IMR-90 (cell line): ENCODE data around the gene CENPN. TPM values are rescaled to one million over a fixed set of nuclear protein-coding genes. Genes with fewer than 3 reads are reported as not detected.

ENCODE experiments used
- ATAC-seq: fragments of 200-7000 bp; cut with Tn5 transposase; 2 replicates; pipeline ENCODE4 v1.9.1; 2020; ENCODE audit warnings: low read depth, mild to moderate bottlenecking, moderate library complexity
- BruUV-seq: library from RNA; stranded (reverse); fragments of 400-500 nt; replicated peaks from 2 replicates; lab custom pipeline; 2021; lab: Mats Ljungman, UMichigan
- CTCF ChIA-PET: fragments of 300-600 bp; formaldehyde crosslinking; extraction: SDS; loops from one replicate; lab custom pipeline; 2021; ENCODE audit warnings: antibody characterized with exemption; lab: Yijun Ruan, JAX
- POLR2A ChIA-PET: fragments of 300-600 bp; sonication (Branson Sonifier 250); formaldehyde crosslinking; loops from one replicate; lab custom pipeline; 2022; ENCODE audit warnings: antibody characterized with exemption; ENCODE audit not compliant: unreplicated experiment; lab: Charles Lee
- DNase-seq: peaks from one replicate; pipeline ENCODE4 v3.0.0; 2013
- H2AFZ ChIP-seq: replicated peaks from 2 replicates; pipeline ENCODE3; 2013; ENCODE audit warnings: low read length, mild to moderate bottlenecking; ENCODE audit not compliant: poor library complexity
- H2AK5ac ChIP-seq: 2 replicates; pipeline ENCODE4 v1.6.1; 2013; ENCODE audit warnings: low read depth, low read length, inconsistent platforms
- H2AK9ac ChIP-seq: replicated peaks from 2 replicates; pipeline ENCODE3; 2013; ENCODE audit warnings: mild to moderate bottlenecking, low read depth, low read length, moderate library complexity; ENCODE audit not compliant: poor library complexity
- H2BK120ac ChIP-seq: 2 replicates; pipeline ENCODE4 v1.6.1; 2013; ENCODE audit warnings: low read depth, low read length, inconsistent platforms
- H2BK15ac ChIP-seq: 3 replicates; pipeline ENCODE4 v1.6.1; 2013; ENCODE audit warnings: low read depth, low read length, inconsistent platforms
- H2BK20ac ChIP-seq: 2 replicates; pipeline ENCODE4 v1.6.1; 2013; ENCODE audit warnings: low read depth, mild to moderate bottlenecking, inconsistent platforms, low read length, moderate library complexity
- H2BK5ac ChIP-seq: 2 replicates; pipeline ENCODE4 v1.6.1; 2013; ENCODE audit warnings: mild to moderate bottlenecking, low read depth, low read length, inconsistent platforms; ENCODE audit not compliant: poor library complexity, severe bottlenecking
- H3K14ac ChIP-seq: replicated peaks from 2 replicates; pipeline ENCODE4 v1.6.1; 2013; ENCODE audit warnings: low read depth, low read length, inconsistent platforms
- H3K18ac ChIP-seq: 2 replicates; pipeline ENCODE4 v1.6.1; 2013; ENCODE audit warnings: low read depth, low read length, control low read depth
- H3K23ac ChIP-seq: 2 replicates; pipeline ENCODE4 v1.6.1; 2013; ENCODE audit warnings: low read depth, low read length, inconsistent platforms
- H3K27ac ChIP-seq: 2 replicates; pipeline ENCODE4 v1.5.1; 2013; ENCODE audit warnings: mild to moderate bottlenecking, control low read depth, low read length; ENCODE audit not compliant: insufficient read depth
- H3K27me3 ChIP-seq: 2 replicates; pipeline ENCODE4 v1.6.1; 2013; ENCODE audit warnings: low read length; ENCODE audit not compliant: control insufficient read depth, insufficient read depth
- H3K36me3 ChIP-seq: 2 replicates; pipeline ENCODE4 v1.6.1; 2013; ENCODE audit warnings: low read length, mixed read lengths; ENCODE audit not compliant: control insufficient read depth, insufficient read depth
- H3K4ac ChIP-seq: 2 replicates; pipeline ENCODE4 v1.6.1; 2013; ENCODE audit warnings: low read depth, low read length, inconsistent platforms
- H3K4me1 ChIP-seq: 2 replicates; pipeline ENCODE4 v1.6.1; 2013; ENCODE audit warnings: low read length, mixed read lengths; ENCODE audit not compliant: control insufficient read depth, insufficient read depth
- H3K4me2 ChIP-seq: 2 replicates; pipeline ENCODE4 v1.6.1; 2013; ENCODE audit warnings: low read depth, mild to moderate bottlenecking, control low read depth, low read length, moderate library complexity
- H3K4me3 ChIP-seq: 2 replicates; pipeline ENCODE4 v1.5.1; 2013; ENCODE audit warnings: low read depth, mild to moderate bottlenecking, control low read depth, low read length, moderate library complexity; ENCODE audit not compliant: insufficient read depth
- H3K56ac ChIP-seq: 2 replicates; pipeline ENCODE4 v1.6.1; 2013; ENCODE audit warnings: low read length, inconsistent platforms; ENCODE audit not compliant: insufficient read depth; ENCODE audit errors: extremely low read depth
- H3K79me1 ChIP-seq, 2 experiments: 2 replicates each; pipeline ENCODE4 v1.6.1; 2013; ENCODE audit warnings: low read length in 2 of 2, inconsistent platforms in 1 of 2, low read depth in 1 of 2
- H3K9ac ChIP-seq: 2 replicates; pipeline ENCODE4 v1.6.1; 2013; ENCODE audit warnings: low read depth, low read length, control low read depth
- H3K9me1 ChIP-seq: 2 replicates; pipeline ENCODE4 v1.6.1; 2013; ENCODE audit warnings: low read length, inconsistent platforms; ENCODE audit not compliant: insufficient read depth
- H3K9me3 ChIP-seq: 2 replicates; pipeline ENCODE4 v1.6.1; 2013; ENCODE audit warnings: low read length; ENCODE audit not compliant: control insufficient read depth, insufficient read depth
- H4K20me1 ChIP-seq: 2 replicates; pipeline ENCODE4 v1.6.1; 2013; ENCODE audit warnings: low read length, inconsistent platforms; ENCODE audit not compliant: insufficient read depth
- H4K5ac ChIP-seq: 2 replicates; pipeline ENCODE4 v1.6.1; 2013; ENCODE audit warnings: mild to moderate bottlenecking, low read depth, low read length, control low read depth
- H4K8ac ChIP-seq, 2 experiments: 2 replicates each; pipeline ENCODE4 v1.6.1; 2013; ENCODE audit warnings: low read depth in 2 of 2, low read length in 2 of 2, control low read depth in 1 of 2, inconsistent platforms in 1 of 2
- H4K91ac ChIP-seq: 2 replicates; pipeline ENCODE4 v1.6.1; 2013; ENCODE audit warnings: low read depth, low read length, inconsistent platforms; ENCODE audit not compliant: insufficient read depth
- CEBPB ChIP-seq: IDR thresholded peaks from 2 replicates; pipeline ENCODE4 v1.6.1; 2012; ENCODE audit warnings: low read depth, low read length, improper control_type of control experiment
- FOS ChIP-seq: fragments of 150-350 bp; IDR thresholded peaks from 2 replicates; pipeline ENCODE4 v1.6.1; 2016; ENCODE audit warnings: low read depth, low read length
- RAD21 ChIP-seq: IDR thresholded peaks from 2 replicates; pipeline ENCODE4 v1.6.1; 2012; ENCODE audit warnings: low read length, improper control_type of control experiment
- WGBS, 2 experiments: methylation state at CpG; one replicate each; pipeline versions ENCODE4 v1.1.5 to v1.1.7; 2013; ENCODE audit warnings: missing lambda C conversion rate in 2 of 2; ENCODE audit not compliant: insufficient read length in 1 of 2; ENCODE audit errors: extremely low coverage in 2 of 2; 5-methylcytosine and 5-hydroxymethylcytosine counted together
- dilution Hi-C: fragments of 300-500 bp; cut with HindIII; formaldehyde crosslinking; loops from one replicate; pipeline ENCODE4 v1.14.3; 2018; ENCODE audit warnings: low sequenced_read_pairs; ENCODE audit not compliant: unreplicated experiment
- in situ Hi-C: fragments of 300-500 bp; cut with MboI; formaldehyde crosslinking; loops from 3 replicates; pipeline ENCODE4 v1.14.3; 2019; ENCODE audit warnings: low sequenced_read_pairs, inconsistent platforms, mixed read lengths
- intact Hi-C: fragments of 100-400 bp; cut with micrococcal nuclease; formaldehyde crosslinking; loops from 2 replicates; pipeline ENCODE4 v1.10.0; 2022
- polyA plus RNA-seq, 3 experiments: library from polyadenylated mRNA; depleted of rRNA; stranded (reverse); fragments of >200 nt; gene quantifications; 2 replicates each; pipeline ENCODE4 v1.2.3, GENCODE V29; 2012; ENCODE audit warnings: low replicate concordance in 1 of 3
- total RNA-seq: library from RNA; depleted of rRNA; stranded (reverse); fragments of >200 nt; gene quantifications from 2 replicates; pipeline ENCODE4 v1.2.3, GENCODE V29; 2012

The CENPN gene
- total and polyA plus RNA-seq, 2 of the 4 experiments (the other 2 are of a cell fraction), result 20.5 to 22.8 TPM

DNA sequence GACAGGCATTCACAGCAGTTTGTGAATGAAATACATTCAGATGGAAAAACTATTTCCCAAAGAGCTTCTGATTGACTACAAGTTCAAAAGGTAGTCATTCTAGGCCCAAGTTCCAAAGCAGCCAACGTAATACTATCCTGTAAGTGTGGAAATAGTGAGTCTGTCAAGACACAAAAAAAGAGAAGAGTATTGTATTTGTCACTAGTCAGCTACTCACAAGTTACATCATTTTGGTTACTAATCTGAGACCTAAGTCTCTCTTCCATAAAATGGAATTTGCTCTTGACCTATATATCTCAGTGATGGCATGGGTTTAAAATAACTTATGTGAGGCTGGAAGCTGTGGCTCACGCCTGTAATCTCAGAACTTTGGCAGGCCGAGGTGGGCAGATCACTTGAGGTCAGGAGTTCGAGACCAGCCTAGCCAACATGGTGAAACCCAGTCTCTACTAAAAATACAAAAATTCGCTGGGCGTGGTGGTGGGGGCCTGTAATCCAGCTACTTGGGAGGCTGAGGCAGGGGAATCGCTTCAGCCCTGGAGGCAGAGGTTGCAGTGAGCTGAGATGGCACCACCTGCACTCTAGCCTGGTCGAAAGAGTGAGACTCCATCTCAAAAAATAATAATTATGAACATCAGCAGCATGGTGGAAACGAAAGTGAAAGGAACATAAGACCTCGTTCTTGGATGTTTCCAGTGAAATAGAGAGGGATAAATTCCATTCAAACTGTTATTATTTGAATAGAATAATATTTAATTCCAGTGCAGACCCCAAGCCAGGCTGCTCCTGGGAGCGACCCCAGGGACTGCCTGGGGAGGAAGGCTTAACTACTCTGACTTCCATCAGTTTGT lies 3.2 kb upstream of the CENPN start:
- ChIA-PET POLR2A (no interaction called here), CTCF (interaction anchor here (0.6 to 1.7 kb wide), 13 partner anchors 10 to 204 kb away, joined by 3 to 9 read pairs (median 3); partner anchors contain the start of gene ATMIN)
- in situ Hi-C loops, result no loop called here

More for the DNA sequence above, 3.2 kb upstream of the CENPN start:
- H4K8ac ChIP-seq, result peak overlapping the region in 1 of 2 experiments; percentile 7; a peak in 1 of 4 replicates
- no peak overlapping the region for H4K91ac ChIP-seq
- no peak overlapping the region for H2BK20ac ChIP-seq
- no peak overlapping the region for H3K18ac ChIP-seq
- no TSS peak for BruUV-seq
- peak overlapping the region; percentile 30; the same call in 1 of the 2 replicates for H3K4ac ChIP-seq
- H3K14ac ChIP-seq, result peak overlapping the region; percentile 60
- no peak overlapping the region for H3K56ac ChIP-seq
- no peak overlapping the region for H2BK15ac ChIP-seq
- DNase-seq (peak; percentile 47), ATAC-seq (no peak)
- intact Hi-C loops, result no loop called here
- H2AFZ ChIP-seq, result no peak overlapping the region
- H3K27me3 ChIP-seq, result no peaks in the 10 kb centered on the region
- H3K36me3 ChIP-seq, result no peaks in the 10 kb centered on the region
- peak overlapping the region; percentile 0 for H2AK9ac ChIP-seq
- WGBS, 2 experiments, result 100% methylated on average over 1 of the region's 11 CpGs; no CpG with 5 or more reads in 1 of the 2 experiments
- H3K4me2 ChIP-seq, result peak overlapping the region; percentile 83
- H3K23ac ChIP-seq, result peak overlapping the region; percentile 66; the same call in 1 of the 2 replicates
- H4K5ac ChIP-seq, result peak overlapping the region; percentile 45; the same call in 1 of the 2 replicates
- peak overlapping the region; percentile 13; the same call in 1 of the 2 replicates for H3K4me3 ChIP-seq
- H3K9me3 ChIP-seq, result no peaks in the 10 kb centered on the region
- TF ChIP-seq CEBPB (peak; percentile 45; the same call in 1 of the 2 replicates), FOS (no peak), RAD21 (no peak)
- no peak overlapping the region for H2BK5ac ChIP-seq
- H4K20me1 ChIP-seq, result peaks cover 20% of the 10 kb centered on the region
- H2AK5ac ChIP-seq, result peak overlapping the region; percentile 5; the same call in 1 of the 2 replicates
- 0 out of 2 replicates have a peak overlapping the region, but pooled peaks have one; percentile 51 for H3K9ac ChIP-seq
- H3K79me1 ChIP-seq, result peaks cover 11 to 50% of the 10 kb centered on the region in 2 experiments; a peak in 3 of 4 replicates
- dilution Hi-C loops, result no loop called here
- peaks cover 2% of the 10 kb centered on the region; the same call in 1 of the 2 replicates for H3K4me1 ChIP-seq
- H3K27ac ChIP-seq, result no peak overlapping the region
- H2BK120ac ChIP-seq, result no peak overlapping the region
- peaks cover 2% of the 10 kb centered on the region; the same call in 1 of the 2 replicates for H3K9me1 ChIP-seq
